ENCODE data around the gene GPR45. TPM values are rescaled to one million over a fixed set of nuclear protein-coding genes. Genes with fewer than 3 reads are reported as not detected.
"Not testable (repeated sequence)": the region's sequence is repeated elsewhere in the genome, so short reads cannot be mapped to it uniquely, and the experiment has no call there.

GPR45 gene
- total RNA-seq, 1 experiment from 2014 or later = 0.29 TPM

GRCh38 chr2:105242286-105242993 is 897 bp downstream of the GPR45 start:
- no peaks in the 10 kb centered on the region for H3K9me3 ChIP-seq (replicated peaks)
- H3K27me3 ChIP-seq (replicated peaks) = no peaks in the 10 kb centered on the region
- peaks cover 30% of the 10 kb centered on the region for H3K4me1 ChIP-seq (replicated peaks)
- H3K27ac ChIP-seq = no peak overlapping the region
- DNase-seq (ENCODE audit: low read depth in 1 of 2, low spot score in 2 of 2) = no peak
- no peak overlapping the region for H3K4me3 ChIP-seq
- H3K36me3 ChIP-seq = no peaks in the 10 kb centered on the region

- no peaks in the 10 kb centered on the region for H3K36me3 ChIP-seq
- no peak for DNase-seq (ENCODE audit: low read depth in 1 of 2, low spot score in 2 of 2)
- no peaks in the 10 kb centered on the region for H3K9me3 ChIP-seq (replicated peaks)
Measured at GRCh38 chr2:105243961-105244360, 2.4 kb downstream of the GPR45 start.

GRCh38 chr2:105244451-105244850 is 2.9 kb downstream of the GPR45 start:
- Histone ChIP-seq H3K27me3 (replicated peaks) (no peaks in the 10 kb centered on the region), H3K9me3 (replicated peaks) (no peaks in the 10 kb centered on the region), H3K36me3 (no peaks in the 10 kb centered on the region), H3K4me1 (replicated peaks) (peaks cover 18% of the 10 kb centered on the region), H3K4me3 (no peak overlapping the region), H3K27ac (no peak overlapping the region)
- DNase-seq (ENCODE audit: low read depth in 1 of 2, low spot score in 2 of 2) = no peak

More at GRCh38 chr2:105243961-105244360, 2.4 kb downstream of the GPR45 start:
- H3K27ac ChIP-seq = no peak overlapping the region
- H3K4me3 ChIP-seq = no peak overlapping the region
- H3K27me3 ChIP-seq (replicated peaks) = no peaks in the 10 kb centered on the region
- peaks cover 20% of the 10 kb centered on the region for H3K4me1 ChIP-seq (replicated peaks)

- no peak overlapping the region for H3K27ac ChIP-seq
- peaks cover 18% of the 10 kb centered on the region for H3K4me1 ChIP-seq (replicated peaks)
- H3K4me3 ChIP-seq = no peak overlapping the region
- no peak for DNase-seq (ENCODE audit: low read depth in 1 of 2, low spot score in 2 of 2)
- no peaks in the 10 kb centered on the region for H3K9me3 ChIP-seq (replicated peaks)
- no peaks in the 10 kb centered on the region for H3K36me3 ChIP-seq
- H3K27me3 ChIP-seq (replicated peaks) = no peaks in the 10 kb centered on the region
Measured at GRCh38 chr2:105248316-105249070, 7.0 kb downstream of the GPR45 start.

- Histone ChIP-seq H3K36me3 (no peaks in the 10 kb centered on the region), H3K4me3 (no peak overlapping the region), H3K4me1 (replicated peaks) (peaks cover 18% of the 10 kb centered on the region), H3K27me3 (replicated peaks) (no peaks in the 10 kb centered on the region), H3K9me3 (replicated peaks) (no peaks in the 10 kb centered on the region), H3K27ac (no peak overlapping the region)
- DNase-seq (ENCODE audit: low read depth in 1 of 2, low spot score in 2 of 2) = no peak
Measured at GRCh38 chr2:105249181-105249580, 7.6 kb downstream of the GPR45 start.

GRCh38 chr2:105249891-105250290 is 8.3 kb downstream of the GPR45 start:
- no peaks in the 10 kb centered on the region for H3K36me3 ChIP-seq
- no peak overlapping the region for H3K27ac ChIP-seq
- no peaks in the 10 kb centered on the region for H3K9me3 ChIP-seq (replicated peaks)
- no peaks in the 10 kb centered on the region for H3K27me3 ChIP-seq (replicated peaks)
- DNase-seq (ENCODE audit: low read depth in 1 of 2, low spot score in 2 of 2) = no peak
- H3K4me1 ChIP-seq (replicated peaks) = peaks cover 18% of the 10 kb centered on the region
- H3K4me3 ChIP-seq = no peak overlapping the region

- H3K27me3 ChIP-seq (replicated peaks); H3K4me3 ChIP-seq; H3K36me3 ChIP-seq; H3K9me3 ChIP-seq (replicated peaks); DNase-seq (ENCODE audit: low read depth in 1 of 2, low spot score in 2 of 2); H3K27ac ChIP-seq: not testable (repeated sequence)
- H3K4me1 ChIP-seq (replicated peaks) = peaks cover 18% of the 10 kb centered on the region
Measured at GRCh38 chr2:105251016-105251648, 9.6 kb downstream of the GPR45 start.

GRCh38 chr2:105252271-105252670 is 10.7 kb downstream of the GPR45 start:
- Histone ChIP-seq H3K4me3 (no peak overlapping the region), H3K27ac (peak overlapping the region; percentile 65), H3K36me3 (no peaks in the 10 kb centered on the region), H3K27me3 (replicated peaks) (no peaks in the 10 kb centered on the region), H3K4me1 (replicated peaks) (peaks cover 25% of the 10 kb centered on the region), H3K9me3 (replicated peaks) (no peaks in the 10 kb centered on the region)
- DNase-seq (ENCODE audit: low read depth in 1 of 2, low spot score in 2 of 2) = peak; percentile 47 to 59

- no peak for DNase-seq (ENCODE audit: low read depth in 1 of 2, low spot score in 2 of 2)
- Histone ChIP-seq H3K27ac (no peak overlapping the region), H3K4me3 (no peak overlapping the region), H3K4me1 (replicated peaks) (peaks cover 21% of the 10 kb centered on the region), H3K36me3 (no peaks in the 10 kb centered on the region), H3K9me3 (replicated peaks) (no peaks in the 10 kb centered on the region), H3K27me3 (replicated peaks) (no peaks in the 10 kb centered on the region)
Measured at GRCh38 chr2:105254531-105255210, 13.1 kb downstream of the GPR45 start.

GRCh38 chr2:105255979-105256378 is 14.4 kb downstream of the GPR45 start:
- H3K27ac ChIP-seq = no peak overlapping the region
- peaks cover 34% of the 10 kb centered on the region for H3K4me1 ChIP-seq (replicated peaks)
- H3K4me3 ChIP-seq = no peak overlapping the region
- no peaks in the 10 kb centered on the region for H3K9me3 ChIP-seq (replicated peaks)
- H3K27me3 ChIP-seq (replicated peaks) = no peaks in the 10 kb centered on the region
- no peaks in the 10 kb centered on the region for H3K36me3 ChIP-seq
- DNase-seq (ENCODE audit: low read depth in 1 of 2, low spot score in 2 of 2) = no peak

GRCh38 chr2:105256431-105257047 is 15.0 kb downstream of the GPR45 start:
- H3K4me1 ChIP-seq (replicated peaks) = peaks cover 39% of the 10 kb centered on the region
- H3K4me3 ChIP-seq = no peak overlapping the region
- no peak for DNase-seq (ENCODE audit: low read depth in 1 of 2, low spot score in 2 of 2)
- H3K27me3 ChIP-seq (replicated peaks) = no peaks in the 10 kb centered on the region
- no peak overlapping the region for H3K27ac ChIP-seq
- no peaks in the 10 kb centered on the region for H3K9me3 ChIP-seq (replicated peaks)
- H3K36me3 ChIP-seq = no peaks in the 10 kb centered on the region

- no peak for DNase-seq (ENCODE audit: low read depth in 1 of 2, low spot score in 2 of 2)
- peaks cover 40% of the 10 kb centered on the region for H3K4me1 ChIP-seq (replicated peaks)
- no peak overlapping the region for H3K4me3 ChIP-seq
- no peaks in the 10 kb centered on the region for H3K27me3 ChIP-seq (replicated peaks)
- no peaks in the 10 kb centered on the region for H3K9me3 ChIP-seq (replicated peaks)
- H3K27ac ChIP-seq = no peak overlapping the region
- H3K36me3 ChIP-seq = no peaks in the 10 kb centered on the region
Measured at GRCh38 chr2:105257981-105258380, 16.4 kb downstream of the GPR45 start.

GRCh38 chr2:105258835-105259350 is 17.4 kb downstream of the GPR45 start:
- H3K4me3 ChIP-seq = no peak overlapping the region
- H3K27me3 ChIP-seq (replicated peaks) = no peaks in the 10 kb centered on the region

More at GRCh38 chr2:105258835-105259350, 17.4 kb downstream of the GPR45 start:
- Histone ChIP-seq H3K4me1 (replicated peaks) (peaks cover 36% of the 10 kb centered on the region), H3K9me3 (replicated peaks) (no peaks in the 10 kb centered on the region), H3K27ac (no peak overlapping the region), H3K36me3 (no peaks in the 10 kb centered on the region)
- DNase-seq (ENCODE audit: low read depth in 1 of 2, low spot score in 2 of 2) = no peak

Measured in SJSA1 (cell line).